Measurements from ENCODE around the gene PDCD4. TPM values are rescaled to one million over a fixed set of nuclear protein-coding genes. Genes with fewer than 3 reads are reported as not detected.

PDCD4 gene
- total RNA-seq, 1 donor = 35.8 TPM

DNA sequence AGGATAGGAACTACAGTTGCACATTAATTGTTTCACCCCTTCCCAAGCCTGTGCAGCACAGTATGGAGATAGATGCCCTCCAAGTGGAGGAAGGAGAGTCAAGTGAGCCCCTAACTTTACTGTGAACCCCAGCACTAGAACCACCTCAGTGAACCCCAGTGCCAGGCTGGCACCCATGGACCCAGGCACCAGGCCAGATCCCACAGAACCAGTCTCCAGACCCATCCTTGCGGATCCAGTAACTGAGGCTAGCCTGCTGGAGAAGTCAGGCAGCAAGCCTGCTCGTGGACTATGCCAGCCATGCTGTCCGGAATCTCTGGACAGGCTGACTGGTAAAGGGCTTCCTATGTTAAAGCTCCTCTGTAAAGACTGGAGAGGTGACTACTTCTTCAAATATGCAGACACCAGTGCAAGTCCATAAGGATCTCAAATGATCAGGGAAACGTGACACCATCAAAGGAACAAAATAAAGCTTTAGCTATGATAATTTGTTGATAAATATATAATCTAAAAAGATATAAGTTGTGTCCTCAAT, 75.4 kb downstream of the PDCD4 start:
- TF ChIP-seq, protein P1, sequence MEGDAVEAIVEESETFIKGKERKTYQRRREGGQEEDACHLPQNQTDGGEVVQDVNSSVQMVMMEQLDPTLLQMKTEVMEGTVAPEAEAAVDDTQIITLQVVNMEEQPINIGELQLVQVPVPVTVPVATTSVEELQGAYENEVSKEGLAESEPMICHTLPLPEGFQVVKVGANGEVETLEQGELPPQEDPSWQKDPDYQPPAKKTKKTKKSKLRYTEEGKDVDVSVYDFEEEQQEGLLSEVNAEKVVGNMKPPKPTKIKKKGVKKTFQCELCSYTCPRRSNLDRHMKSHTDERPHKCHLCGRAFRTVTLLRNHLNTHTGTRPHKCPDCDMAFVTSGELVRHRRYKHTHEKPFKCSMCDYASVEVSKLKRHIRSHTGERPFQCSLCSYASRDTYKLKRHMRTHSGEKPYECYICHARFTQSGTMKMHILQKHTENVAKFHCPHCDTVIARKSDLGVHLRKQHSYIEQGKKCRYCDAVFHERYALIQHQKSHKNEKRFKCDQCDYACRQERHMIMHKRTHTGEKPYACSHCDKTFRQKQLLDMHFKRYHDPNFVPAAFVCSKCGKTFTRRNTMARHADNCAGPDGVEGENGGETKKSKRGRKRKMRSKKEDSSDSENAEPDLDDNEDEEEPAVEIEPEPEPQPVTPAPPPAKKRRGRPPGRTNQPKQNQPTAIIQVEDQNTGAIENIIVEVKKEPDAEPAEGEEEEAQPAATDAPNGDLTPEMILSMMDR (IDR thresholded peaks at IDR 0.05; ENCODE audit: insufficient read depth, low read depth, low read length) = no peak
- H3K4me3 ChIP-seq (ENCODE audit: low read depth, low read length) = no peak overlapping the region
- peak; percentile 17 for DNase-seq (ENCODE audit: low read depth)

Other genes starting within 250 kb of the PDCD4 start
- under 0.01 and 0.32 TPM in 2 replicates for gene RBM20, start 227.6 kb upstream of the PDCD4 start, total RNA-seq
- gene BBIP1, start 47.3 kb downstream of the PDCD4 start, total RNA-seq = 20.6 and 23.3 TPM in 2 replicates
- gene SHOC2, start 47.7 kb downstream of the PDCD4 start, total RNA-seq = 50.9 and 69.5 TPM in 2 replicates
- 0.32 and 3.0 TPM in 2 replicates for gene ADRA2A, start 205.1 kb downstream of the PDCD4 start, total RNA-seq

Measured in fibroblast of villous mesenchyme (primary cell).